ENCODE data around the gene CFAP126. TPM values are rescaled to one million over a fixed set of nuclear protein-coding genes. Genes with fewer than 3 reads are reported as not detected.
"Not testable (repeated sequence)": the region's sequence is repeated elsewhere in the genome, so short reads cannot be mapped to it uniquely, and the experiment has no call there.

CFAP126 gene
- total RNA-seq, 4 donors from 2014 or later = not detected

GRCh38 chr1:161389691-161390558 is 22.2 kb upstream of the CFAP126 start:
- ATAC-seq (ENCODE audit: low FRiP score) = peak; percentile 91
- DNase-seq (ENCODE audit: low spot score) = peak; percentile 94
- no peak for TF ChIP-seq CTCF (IDR thresholded peaks at IDR 0.05)

DNA sequence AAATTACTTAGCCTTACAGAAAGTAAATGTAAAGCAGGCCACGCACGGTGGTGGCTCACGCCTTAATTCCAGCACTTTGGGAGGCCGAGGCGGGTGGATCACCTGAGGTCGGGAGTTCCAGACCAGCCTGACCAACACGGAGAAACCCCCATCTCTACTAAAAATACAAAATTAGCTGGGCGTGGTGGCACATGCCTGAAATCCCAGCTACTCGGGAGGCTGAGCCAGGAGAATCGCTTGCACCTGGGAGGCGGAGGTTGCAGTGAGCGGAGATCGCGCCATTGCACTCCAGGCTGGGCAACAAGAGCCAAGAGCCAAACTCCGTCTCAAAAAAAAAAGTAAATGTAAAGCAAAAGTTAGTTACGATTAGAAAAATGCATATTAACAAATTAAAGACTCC is 21.5 kb upstream of the CFAP126 start:
- ATAC-seq (ENCODE audit: low FRiP score); DNase-seq (ENCODE audit: low spot score): not testable (repeated sequence)

DNA sequence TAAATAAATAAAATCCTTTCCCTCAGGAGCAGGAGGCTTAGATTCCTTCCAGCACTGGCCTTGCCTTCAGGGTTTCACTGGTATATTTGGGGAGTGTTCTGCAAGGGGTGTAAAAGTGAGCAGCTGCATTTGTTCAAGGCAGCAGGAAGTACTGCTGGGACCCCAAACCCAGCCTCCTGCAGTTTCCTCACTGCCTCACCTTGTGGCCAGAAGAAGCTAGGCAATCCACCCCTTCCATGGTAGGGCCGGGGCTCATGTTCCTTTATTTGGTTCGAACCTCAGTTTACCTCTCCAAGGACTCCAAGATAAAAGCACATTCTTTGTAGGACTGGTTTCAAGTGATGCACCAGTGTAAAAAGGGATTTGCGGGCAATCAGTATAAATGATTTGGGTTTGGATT is 21.0 kb upstream of the CFAP126 start:
- ATAC-seq (ENCODE audit: low FRiP score) (no peak), DNase-seq (ENCODE audit: low spot score) (no peak)
- TF ChIP-seq CTCF (IDR thresholded peaks at IDR 0.05) = no peak

- DNase-seq (ENCODE audit: low spot score) (no peak), ATAC-seq (ENCODE audit: low FRiP score) (peak; percentile 93)
- peak in 2 of 3 donors; percentile 32 to 40 for TF ChIP-seq CTCF (IDR thresholded peaks at IDR 0.05)
Measured at GRCh38 chr1:161382214-161383019, 14.7 kb upstream of the CFAP126 start.

DNA sequence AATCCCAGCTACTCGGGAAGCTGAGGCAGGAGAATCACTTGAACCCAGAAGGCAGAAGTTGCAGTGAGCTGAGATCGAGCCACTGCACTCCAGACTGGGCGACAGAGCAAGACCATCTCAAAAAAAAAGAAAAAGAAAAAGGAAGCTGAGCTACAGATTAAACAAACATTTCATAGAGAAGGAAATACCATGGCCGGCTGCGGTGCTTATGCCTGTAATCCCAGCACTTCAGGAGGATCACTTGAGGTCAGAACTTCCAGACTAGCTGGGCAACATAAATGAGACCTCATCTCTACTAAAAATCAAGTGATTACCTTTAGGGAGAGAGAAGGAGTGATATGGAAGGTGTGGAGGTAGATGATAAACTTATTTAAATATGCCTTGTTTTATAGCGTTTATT is 14.0 kb upstream of the CFAP126 start:
- ATAC-seq (ENCODE audit: low FRiP score) (no peak), DNase-seq (ENCODE audit: low spot score) (no peak)
- no peak for TF ChIP-seq CTCF (IDR thresholded peaks at IDR 0.05)

DNA sequence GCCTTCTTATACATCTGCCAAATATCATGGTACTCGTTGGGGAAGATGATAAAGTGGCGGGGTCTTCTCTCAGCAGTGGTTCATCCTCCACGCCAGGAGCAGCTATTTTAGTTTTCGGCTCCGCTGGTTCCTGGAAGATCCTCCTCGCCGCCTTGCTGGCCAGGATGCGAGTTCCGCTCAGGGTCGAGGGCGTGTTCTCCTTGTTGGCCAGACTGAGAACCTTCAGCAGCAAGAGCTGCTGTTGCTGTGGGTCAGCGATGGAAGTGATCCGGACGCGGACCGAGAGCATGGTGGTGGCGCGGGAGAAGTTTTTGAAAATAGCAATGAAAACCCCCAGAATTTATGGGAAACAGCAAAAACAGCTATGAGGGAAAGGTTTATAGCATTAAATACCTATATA is 11.4 kb upstream of the CFAP126 start:
- TF ChIP-seq CTCF (IDR thresholded peaks at IDR 0.05) = no peak
- ATAC-seq (ENCODE audit: low FRiP score) = no peak
- no peak for DNase-seq (ENCODE audit: low spot score)

GRCh38 chr1:161378014-161378413 is 10.3 kb upstream of the CFAP126 start:
- TF ChIP-seq CTCF (IDR thresholded peaks at IDR 0.05) = no peak
- ATAC-seq (ENCODE audit: low FRiP score) (no peak), DNase-seq (ENCODE audit: low spot score) (no peak)

Data from omental fat pad (tissue), 4 donors.